SU-DHL-6 (cell line): ENCODE measurements around the gene SP140.

Source experiments
- CTCF ChIP-seq: fragments of 200-600 bp; sonication (generic); IDR thresholded peaks from one replicate; pipeline ENCODE4 v1.5.1; 2017; ENCODE audit warnings: antibody characterized with exemption, mild to moderate bottlenecking, low read length, moderate library complexity; ENCODE audit not compliant: insufficient read depth, poor library complexity, severe bottlenecking
- EZH2phosphoT487 ChIP-seq: fragments of 200-600 bp; sonication (generic), shearing (Covaris generic); conservative IDR thresholded peaks from 2 replicates; pipeline ENCODE4 v1.6.1; 2018; ENCODE audit warnings: mild to moderate bottlenecking, antibody characterized with exemption, low read length, moderate library complexity, mixed read lengths

GRCh38 chr2:230269715-230270114 is 44.2 kb downstream of the SP140 start:
- no peak for TF ChIP-seq CTCF
- TF ChIP-seq EZH2phosphoT487 = no peak
